Measurements from ENCODE around the gene MICAL1.

MICAL1 gene

DNA sequence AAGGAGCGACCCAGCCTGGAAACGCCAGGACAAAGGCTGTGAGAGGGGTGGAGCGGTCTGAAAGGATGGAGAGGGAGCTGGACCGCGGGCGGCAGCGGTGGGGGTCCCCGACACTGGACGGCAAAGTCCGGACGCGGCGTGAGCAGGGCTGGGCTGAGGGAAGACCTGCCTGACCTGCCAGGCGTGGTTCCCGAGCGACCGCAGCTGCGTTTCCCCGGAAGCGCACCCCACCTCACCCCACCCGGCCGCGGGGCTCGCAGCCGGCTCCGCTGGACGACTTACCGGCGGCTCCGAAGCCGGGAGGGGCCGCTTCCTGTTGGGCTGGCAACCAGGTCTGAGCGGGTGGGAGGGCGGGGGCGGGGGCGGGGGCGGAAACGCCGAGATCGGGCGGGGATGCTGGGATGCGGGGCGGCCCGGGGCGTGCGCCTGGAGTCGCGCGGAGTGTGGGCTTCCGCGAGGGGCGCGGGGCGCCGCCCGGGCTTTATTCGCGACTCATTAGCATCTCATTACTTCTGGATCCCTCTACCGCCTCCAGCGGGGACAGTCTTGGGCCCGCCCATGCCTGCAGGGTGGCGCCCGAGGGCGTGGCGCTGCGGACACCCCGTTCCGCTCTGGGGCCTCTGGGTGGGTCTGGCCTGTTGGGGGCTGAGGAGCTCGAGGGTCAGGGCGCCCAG is at the start of gene MICAL1 (continued):
- TF ChIP-seq, protein P1, sequence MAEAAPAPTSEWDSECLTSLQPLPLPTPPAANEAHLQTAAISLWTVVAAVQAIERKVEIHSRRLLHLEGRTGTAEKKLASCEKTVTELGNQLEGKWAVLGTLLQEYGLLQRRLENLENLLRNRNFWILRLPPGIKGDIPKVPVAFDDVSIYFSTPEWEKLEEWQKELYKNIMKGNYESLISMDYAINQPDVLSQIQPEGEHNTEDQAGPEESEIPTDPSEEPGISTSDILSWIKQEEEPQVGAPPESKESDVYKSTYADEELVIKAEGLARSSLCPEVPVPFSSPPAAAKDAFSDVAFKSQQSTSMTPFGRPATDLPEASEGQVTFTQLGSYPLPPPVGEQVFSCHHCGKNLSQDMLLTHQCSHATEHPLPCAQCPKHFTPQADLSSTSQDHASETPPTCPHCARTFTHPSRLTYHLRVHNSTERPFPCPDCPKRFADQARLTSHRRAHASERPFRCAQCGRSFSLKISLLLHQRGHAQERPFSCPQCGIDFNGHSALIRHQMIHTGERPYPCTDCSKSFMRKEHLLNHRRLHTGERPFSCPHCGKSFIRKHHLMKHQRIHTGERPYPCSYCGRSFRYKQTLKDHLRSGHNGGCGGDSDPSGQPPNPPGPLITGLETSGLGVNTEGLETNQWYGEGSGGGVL (tag by site-specific recombination; IDR thresholded peaks at IDR 0.05), result peak; percentile 68
- TF ChIP-seq PRDM1 (tag by site-specific recombination; IDR thresholded peaks at IDR 0.05) (peak; percentile 53), EGR2 (tag by site-specific recombination; IDR thresholded peaks at IDR 0.05; ENCODE audit: low read depth) (peak; percentile 62), ZNF785 (tag by site-specific recombination; IDR thresholded peaks at IDR 0.05) (no peak), ZNF510 (tag by site-specific recombination; IDR thresholded peaks at IDR 0.05; ENCODE audit: insufficient replicate concordance) (no peak), ZNF529 (tag by site-specific recombination; IDR thresholded peaks at IDR 0.05; ENCODE audit: insufficient replicate concordance) (no peak), ZNF501 (tag by site-specific recombination; IDR thresholded peaks at IDR 0.05) (no peak), MYNN (tag by site-specific recombination; IDR thresholded peaks at IDR 0.05; ENCODE audit: borderline replicate concordance) (no peak), ZEB2 (tag by site-specific recombination; IDR thresholded peaks at IDR 0.05) (0 out of 2 replicates have a peak, but pooled peaks have one; percentile 54), ZNF148 (tag by site-specific recombination; IDR thresholded peaks at IDR 0.05; ENCODE audit: borderline replicate concordance) (no peak)
- TF ChIP-seq, protein P2, sequence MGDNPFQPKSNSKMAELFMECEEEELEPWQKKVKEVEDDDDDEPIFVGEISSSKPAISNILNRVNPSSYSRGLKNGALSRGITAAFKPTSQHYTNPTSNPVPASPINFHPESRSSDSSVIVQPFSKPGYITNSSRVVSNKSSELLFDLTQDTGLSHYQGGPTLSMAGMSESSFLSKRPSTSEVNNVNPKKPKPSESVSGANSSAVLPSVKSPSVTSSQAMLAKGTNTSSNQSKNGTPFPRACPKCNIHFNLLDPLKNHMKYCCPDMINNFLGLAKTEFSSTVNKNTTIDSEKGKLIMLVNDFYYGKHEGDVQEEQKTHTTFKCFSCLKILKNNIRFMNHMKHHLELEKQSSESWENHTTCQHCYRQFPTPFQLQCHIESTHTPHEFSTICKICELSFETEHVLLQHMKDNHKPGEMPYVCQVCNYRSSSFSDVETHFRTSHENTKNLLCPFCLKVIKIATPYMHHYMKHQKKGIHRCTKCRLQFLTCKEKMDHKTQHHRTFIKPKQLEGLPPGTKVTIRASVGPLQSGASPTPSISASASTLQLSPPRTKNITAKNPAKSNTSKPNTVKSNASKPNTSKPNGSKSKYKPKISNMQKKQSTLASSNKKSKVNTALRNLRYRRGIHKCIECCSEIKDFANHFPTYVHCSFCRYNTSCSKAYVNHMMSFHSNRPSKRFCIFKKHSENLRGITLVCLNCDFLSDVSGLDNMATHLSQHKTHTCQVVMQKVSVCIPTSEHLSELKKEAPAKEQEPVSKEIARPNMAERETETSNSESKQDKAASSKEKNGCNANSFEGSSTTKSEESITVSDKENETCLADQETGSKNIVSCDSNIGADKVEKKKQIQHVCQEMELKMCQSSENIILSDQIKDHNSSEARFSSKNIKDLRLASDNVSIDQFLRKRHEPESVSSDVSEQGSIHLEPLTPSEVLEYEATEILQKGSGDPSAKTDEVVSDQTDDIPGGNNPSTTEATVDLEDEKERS (tag by site-specific recombination; IDR thresholded peaks at IDR 0.05), result no peak
- TF ChIP-seq, protein P3, sequence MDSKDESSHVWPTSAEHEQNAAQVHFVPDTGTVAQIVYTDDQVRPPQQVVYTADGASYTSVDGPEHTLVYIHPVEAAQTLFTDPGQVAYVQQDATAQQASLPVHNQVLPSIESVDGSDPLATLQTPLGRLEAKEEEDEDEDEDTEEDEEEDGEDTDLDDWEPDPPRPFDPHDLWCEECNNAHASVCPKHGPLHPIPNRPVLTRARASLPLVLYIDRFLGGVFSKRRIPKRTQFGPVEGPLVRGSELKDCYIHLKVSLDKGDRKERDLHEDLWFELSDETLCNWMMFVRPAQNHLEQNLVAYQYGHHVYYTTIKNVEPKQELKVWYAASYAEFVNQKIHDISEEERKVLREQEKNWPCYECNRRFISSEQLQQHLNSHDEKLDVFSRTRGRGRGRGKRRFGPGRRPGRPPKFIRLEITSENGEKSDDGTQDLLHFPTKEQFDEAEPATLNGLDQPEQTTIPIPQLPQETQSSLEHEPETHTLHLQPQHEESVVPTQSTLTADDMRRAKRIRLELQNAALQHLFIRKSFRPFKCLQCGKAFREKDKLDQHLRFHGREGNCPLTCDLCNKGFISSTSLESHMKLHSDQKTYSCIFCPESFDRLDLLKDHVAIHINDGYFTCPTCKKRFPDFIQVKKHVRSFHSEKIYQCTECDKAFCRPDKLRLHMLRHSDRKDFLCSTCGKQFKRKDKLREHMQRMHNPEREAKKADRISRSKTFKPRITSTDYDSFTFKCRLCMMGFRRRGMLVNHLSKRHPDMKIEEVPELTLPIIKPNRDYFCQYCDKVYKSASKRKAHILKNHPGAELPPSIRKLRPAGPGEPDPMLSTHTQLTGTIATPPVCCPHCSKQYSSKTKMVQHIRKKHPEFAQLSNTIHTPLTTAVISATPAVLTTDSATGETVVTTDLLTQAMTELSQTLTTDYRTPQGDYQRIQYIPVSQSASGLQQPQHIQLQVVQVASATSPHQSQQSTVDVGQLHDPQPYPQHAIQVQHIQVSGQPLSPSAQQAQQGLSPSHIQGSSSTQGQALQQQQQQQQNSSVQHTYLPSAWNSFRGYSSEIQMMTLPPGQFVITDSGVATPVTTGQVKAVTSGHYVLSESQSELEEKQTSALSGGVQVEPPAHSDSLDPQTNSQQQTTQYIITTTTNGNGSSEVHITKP (tag by site-specific recombination; IDR thresholded peaks at IDR 0.05), result peak; percentile 52; the same call in 1 of the 2 replicates
